Neuronal stem cell (in vitro differentiated cells): Measurements from ENCODE around the gene EVI5L.

ENCODE experiments used
- DNase-seq: peaks from one replicate; pipeline ENCODE4 v3.0.0-alpha.2; 2013; ENCODE audit warnings: low spot score
- H2AFZ ChIP-seq: one replicate; pipeline ENCODE4 v1.6.1; 2013; ENCODE audit warnings: mild to moderate bottlenecking, low read length, inconsistent platforms
- H2AK5ac ChIP-seq: 2 replicates; pipeline ENCODE4 v1.6.1; 2013; ENCODE audit warnings: low read depth, mild to moderate bottlenecking, inconsistent platforms, low read length, moderate library complexity, mixed read lengths
- H2BK120ac ChIP-seq: 2 replicates; pipeline ENCODE4 v1.6.1; 2013; ENCODE audit warnings: low read depth, mild to moderate bottlenecking, inconsistent platforms, low read length, moderate library complexity, mixed read lengths
- H2BK12ac ChIP-seq: one replicate; pipeline ENCODE4 v1.6.1; 2013; ENCODE audit warnings: low read length, inconsistent platforms
- H2BK15ac ChIP-seq: 2 replicates; pipeline ENCODE4 v1.6.1; 2013; ENCODE audit warnings: mild to moderate bottlenecking, low read length, inconsistent platforms, mixed read lengths
- H2BK5ac ChIP-seq: one replicate; pipeline ENCODE4 v1.6.1; 2013; ENCODE audit warnings: inconsistent platforms, mild to moderate bottlenecking, low read length, moderate library complexity
- H3K14ac ChIP-seq: one replicate; pipeline ENCODE4 v1.6.1; 2013; ENCODE audit warnings: low read length, inconsistent platforms
- H3K18ac ChIP-seq: 2 replicates; pipeline ENCODE4 v1.6.1; 2013; ENCODE audit warnings: low read length, inconsistent platforms
- H3K23ac ChIP-seq: 2 replicates; pipeline ENCODE4 v1.6.1; 2013; ENCODE audit warnings: low read depth, mild to moderate bottlenecking, mixed read lengths, low read length, inconsistent platforms; ENCODE audit not compliant: poor library complexity
- H3K27ac ChIP-seq: replicated peaks from 3 replicates; pipeline ENCODE4 v1.5.1; 2013; ENCODE audit warnings: low read length, inconsistent platforms
- H3K27me3 ChIP-seq, 3 experiments: 2 replicates each; pipeline ENCODE4 v1.6.1; 2013; ENCODE audit warnings: low read length in 3 of 3, mild to moderate bottlenecking in 2 of 3, inconsistent platforms in 1 of 3, low read depth in 1 of 3, mixed read lengths in 1 of 3, moderate library complexity in 1 of 3; ENCODE audit not compliant: control insufficient read depth in 3 of 3, insufficient read depth in 3 of 3
- H3K36me3 ChIP-seq, 2 donors: replicated peaks in 1 of 2; 2 replicates each; pipeline ENCODE4 v1.6.1; 2013; ENCODE audit warnings: low read length in 2 of 2; ENCODE audit not compliant: control insufficient read depth in 2 of 2, insufficient read depth in 2 of 2
- H3K4ac ChIP-seq: 2 replicates; pipeline ENCODE4 v1.6.1; 2013; ENCODE audit warnings: inconsistent platforms, mild to moderate bottlenecking, low read length, moderate library complexity
- H3K4me1 ChIP-seq, 2 donors: 1 replicate in 1 of 2; 2 replicates in 1 of 2; pipeline ENCODE4 v1.6.1; 2013; ENCODE audit warnings: low read length in 2 of 2, low read depth in 1 of 2; ENCODE audit not compliant: control insufficient read depth in 2 of 2, insufficient read depth in 1 of 2
- H3K4me2 ChIP-seq: one replicate; pipeline ENCODE4 v1.6.1; 2013; ENCODE audit warnings: mild to moderate bottlenecking, low read length, inconsistent platforms; ENCODE audit not compliant: insufficient read depth, poor library complexity, severe bottlenecking
- H3K4me3 ChIP-seq, 2 donors: 2 replicates each; pipeline ENCODE4 v1.5.1; 2013; ENCODE audit warnings: low read length in 2 of 2, mild to moderate bottlenecking in 2 of 2, inconsistent platforms in 1 of 2, moderate library complexity in 1 of 2
- H3K79me1 ChIP-seq: one replicate; pipeline ENCODE4 v1.6.1; 2013; ENCODE audit warnings: low read depth, mild to moderate bottlenecking, inconsistent platforms, low read length, moderate library complexity
- H3K9ac ChIP-seq: one replicate; pipeline ENCODE4 v1.6.1; 2013; ENCODE audit warnings: mild to moderate bottlenecking, low read depth, low read length, inconsistent platforms; ENCODE audit not compliant: poor library complexity
- H3K9me3 ChIP-seq, 2 donors: replicated peaks in 1 of 2; 2 replicates each; pipeline versions ENCODE3 to v1.6.1; 2013; ENCODE audit warnings: low read length in 2 of 2, mild to moderate bottlenecking in 2 of 2, inconsistent platforms in 1 of 2, low read depth in 1 of 2, mixed read lengths in 1 of 2, moderate library complexity in 1 of 2; ENCODE audit not compliant: control insufficient read depth in 2 of 2, insufficient read depth in 1 of 2
- H4K8ac ChIP-seq: one replicate; pipeline ENCODE4 v1.6.1; 2013; ENCODE audit warnings: low read depth, mild to moderate bottlenecking, inconsistent platforms, low read length, moderate library complexity
- H4K91ac ChIP-seq: one replicate; pipeline ENCODE4 v1.6.1; 2013; ENCODE audit warnings: low read length, low read depth, mild to moderate bottlenecking, inconsistent platforms; ENCODE audit not compliant: poor library complexity
- WGBS, 2 donors: extraction: QIAGEN DNeasy Blood & Tissue Kit; methylation state at CpG; one replicate each; pipeline ENCODE4 v1.1.7; 2013; ENCODE audit warnings: missing lambda C conversion rate in 2 of 2, mixed read lengths in 1 of 2; ENCODE audit not compliant: insufficient read length in 2 of 2, insufficient replicate concordance in 1 of 2; ENCODE audit errors: extremely low coverage in 2 of 2; 5-methylcytosine and 5-hydroxymethylcytosine counted together

EVI5L gene

DNA sequence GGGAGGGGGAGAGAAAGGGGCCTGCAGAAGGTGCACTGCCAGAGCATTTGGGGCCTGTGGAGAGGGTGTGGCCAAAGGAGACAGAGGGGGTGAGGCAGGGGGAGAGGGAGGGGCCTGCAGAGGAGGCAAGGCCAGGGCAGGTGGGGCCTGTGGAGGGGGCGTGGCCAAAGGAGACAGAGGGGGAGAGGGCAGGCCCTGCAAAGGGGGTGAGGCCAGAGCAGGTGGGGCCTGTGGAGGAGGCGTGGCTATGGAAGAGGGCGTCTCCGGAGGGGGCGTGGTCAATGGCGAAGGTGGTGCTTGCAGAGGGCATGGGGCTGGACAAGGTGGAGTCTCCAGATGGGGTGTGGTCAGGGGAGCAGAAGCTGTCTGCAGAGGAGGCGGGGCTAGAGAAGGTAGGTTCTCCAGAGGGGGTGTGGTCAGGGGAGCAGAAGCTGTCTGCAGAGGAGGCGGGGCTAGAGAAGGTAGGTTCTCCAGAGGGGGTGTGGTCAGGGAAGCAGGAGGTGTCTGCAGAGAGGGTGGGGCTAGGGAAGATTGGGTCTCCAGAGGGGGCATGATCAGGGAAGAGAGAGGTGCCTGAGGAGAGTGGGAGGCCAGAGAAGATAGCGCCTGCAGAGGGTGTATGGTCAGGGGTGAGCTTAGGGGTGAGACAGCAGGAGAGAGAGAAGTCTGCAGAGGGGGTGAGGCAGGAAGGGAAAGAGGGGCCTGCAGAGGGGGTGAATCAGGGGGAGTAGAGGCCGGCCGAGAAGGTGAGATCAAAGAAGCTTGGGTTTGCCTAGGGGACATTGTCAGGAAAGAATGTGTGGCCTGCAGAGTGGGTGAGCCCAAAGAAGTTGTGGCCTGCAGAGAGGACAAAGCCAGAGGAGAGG is 40.8 kb downstream of the EVI5L start:
- Histone ChIP-seq H3K4ac (no peak overlapping the region), H3K27me3 (no peaks in the 10 kb centered on the region), H3K4me2 (peak overlapping the region; percentile 56), H2BK120ac (no peak overlapping the region), H3K9me3 (no peaks in the 10 kb centered on the region), H2AFZ (peak overlapping the region; percentile 81), H2BK12ac (no peak overlapping the region), H3K23ac (peak overlapping the region; percentile 48), H3K18ac (peak overlapping the region; percentile 92), H4K8ac (no peak overlapping the region), H4K91ac (no peak overlapping the region), H2BK5ac (peak overlapping the region; percentile 77), H3K9ac (no peak overlapping the region), H3K27ac (peak overlapping the region; percentile 97), H3K79me1 (peaks cover 3% of the 10 kb centered on the region), H3K14ac (no peak overlapping the region), H2AK5ac (peak overlapping the region; percentile 85), H3K4me1 (peaks cover 34 to 37% of the 10 kb centered on the region in 2 donors), H3K4me3 (no peak overlapping the region), H2BK15ac (no peak overlapping the region), H3K36me3 (peaks cover 2 to 24% of the 10 kb centered on the region in 2 donors)
- no CpG with 5 or more reads among the region's 11 CpGs for WGBS, 2 donors
- peak; percentile 85 for DNase-seq

DNA sequence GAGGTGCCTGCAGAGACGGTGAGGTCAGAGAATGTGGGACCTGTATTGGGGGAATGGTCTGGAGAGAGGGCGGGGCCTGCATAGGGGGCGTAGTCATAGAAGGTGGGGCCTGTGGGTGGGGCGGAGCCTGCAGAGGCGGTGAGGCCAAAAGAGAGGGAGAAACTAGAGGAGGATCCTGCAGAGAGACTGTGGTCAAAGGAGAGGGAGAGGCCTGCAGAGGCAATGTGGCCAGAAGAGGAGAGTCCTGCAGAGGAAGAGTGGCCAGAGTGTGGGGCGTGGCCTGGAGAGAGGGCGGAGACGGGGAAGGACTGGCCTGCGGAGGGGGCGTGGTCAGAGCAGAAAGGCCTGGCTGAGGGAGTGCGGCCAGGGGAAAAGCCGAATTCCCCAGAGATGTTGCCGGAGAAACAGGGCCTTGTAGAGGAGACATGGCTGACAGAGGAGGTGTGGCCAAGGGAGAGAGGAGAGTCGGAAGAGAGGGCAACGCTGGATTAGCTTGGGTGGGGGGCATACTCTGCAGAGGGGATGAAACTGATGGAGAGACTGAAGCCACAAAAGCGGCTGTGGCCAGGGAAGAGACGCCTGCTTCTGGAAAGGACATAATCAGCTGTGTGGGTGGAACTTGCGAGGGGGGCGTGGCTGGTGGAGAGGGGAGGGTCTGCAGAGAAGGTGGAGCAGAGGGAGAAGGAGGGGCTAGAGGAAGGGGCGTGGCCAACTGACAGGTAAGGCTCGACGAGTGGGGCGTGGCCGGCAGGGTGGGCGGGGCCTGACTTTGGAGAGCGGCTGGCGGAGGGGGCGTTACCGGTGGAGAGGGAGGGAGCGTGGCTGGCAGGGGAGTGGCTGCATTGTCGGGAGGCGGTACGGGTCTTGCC is 41.7 kb downstream of the EVI5L start:
- no peak overlapping the region for H3K4ac ChIP-seq
- H3K4me3 ChIP-seq = peak overlapping the region; percentile 27 to 45
- H3K27ac ChIP-seq = peak overlapping the region; percentile 97
- H2BK5ac ChIP-seq = peak overlapping the region; percentile 84
- H3K9ac ChIP-seq = no peak overlapping the region
- peak overlapping the region; percentile 85 for H2BK15ac ChIP-seq
- peak overlapping the region; percentile 56 for H3K4me2 ChIP-seq
- peaks cover 3% of the 10 kb centered on the region for H3K79me1 ChIP-seq
- peaks cover 34% of the 10 kb centered on the region in 2 donors for H3K4me1 ChIP-seq
- H3K14ac ChIP-seq = no peak overlapping the region
- H3K23ac ChIP-seq = peak overlapping the region; percentile 91
- H2AK5ac ChIP-seq = peak overlapping the region; percentile 40
- no peak overlapping the region for H2BK120ac ChIP-seq
- no CpG with 5 or more reads among the region's 33 CpGs for WGBS, 2 donors
- H3K36me3 ChIP-seq = peaks cover 2 to 24% of the 10 kb centered on the region in 2 donors
- no peaks in the 10 kb centered on the region for H3K27me3 ChIP-seq
- H3K18ac ChIP-seq = peak overlapping the region; percentile 92
- no peak overlapping the region for H4K91ac ChIP-seq
- no peak overlapping the region for H4K8ac ChIP-seq
- peak overlapping the region; percentile 81 for H2AFZ ChIP-seq
- no peak overlapping the region for H2BK12ac ChIP-seq
- DNase-seq = peak; percentile 97
- no peaks in the 10 kb centered on the region for H3K9me3 ChIP-seq

DNA sequence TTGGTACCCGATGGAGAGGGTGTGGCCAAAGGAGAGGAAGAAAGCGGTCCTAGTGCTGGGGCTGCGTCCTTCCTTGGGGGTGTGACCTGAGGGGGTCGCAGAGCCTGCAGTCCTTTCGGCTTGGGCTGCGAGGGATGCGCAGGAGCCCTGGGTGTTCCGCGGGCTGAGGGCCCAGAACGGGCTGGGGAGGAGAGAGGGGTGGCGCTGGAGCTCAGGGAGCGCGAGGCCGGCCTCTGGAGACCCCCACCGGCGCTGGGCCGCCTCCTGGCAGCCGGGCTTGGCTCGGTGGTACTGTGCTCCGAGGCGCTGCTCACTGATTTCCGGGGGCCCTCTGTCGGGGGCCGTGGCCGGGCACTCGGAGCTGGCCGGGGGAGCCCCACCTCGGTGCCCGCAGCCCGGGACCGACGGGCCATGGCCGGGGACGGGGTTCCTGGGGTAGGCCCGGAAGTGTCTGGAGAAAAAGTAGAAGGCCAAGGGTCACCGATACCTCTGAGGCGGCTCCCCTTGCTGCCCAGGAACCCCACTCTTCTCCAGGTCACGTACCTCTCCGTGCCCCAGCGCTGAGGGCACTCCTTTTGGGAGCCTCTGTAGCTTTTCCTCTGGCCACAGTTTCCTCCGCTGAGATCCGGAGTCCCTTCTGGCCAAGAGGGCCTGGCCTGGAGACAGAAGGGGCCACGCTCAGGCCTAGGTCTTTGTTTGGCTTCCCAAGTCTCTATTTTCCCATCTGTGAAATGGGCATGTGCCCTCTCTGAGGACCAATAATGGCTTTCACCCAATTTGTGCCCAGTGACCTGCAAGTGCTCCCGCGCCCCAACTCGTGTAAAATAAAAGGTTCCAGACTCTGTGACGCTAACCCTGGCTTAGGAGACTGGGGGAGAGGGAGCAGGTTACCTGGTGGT is 42.5 kb downstream of the EVI5L start:
- Histone ChIP-seq H3K23ac (peak overlapping the region; percentile 91), H3K27ac (peak overlapping the region; percentile 78), H2BK120ac (peak overlapping the region; percentile 47), H2AFZ (no peak overlapping the region), H2BK5ac (peak overlapping the region; percentile 84), H4K8ac (no peak overlapping the region), H3K4me2 (peak overlapping the region; percentile 81), H3K4ac (no peak overlapping the region), H4K91ac (no peak overlapping the region), H2AK5ac (peak overlapping the region; percentile 99), H3K4me1 (peaks cover 28 to 34% of the 10 kb centered on the region in 2 donors), H3K18ac (peak overlapping the region; percentile 90), H3K14ac (no peak overlapping the region), H3K4me3 (peak overlapping the region in 1 of 2 donors; percentile 81), H3K79me1 (peaks cover 3% of the 10 kb centered on the region), H3K36me3 (peaks cover under 1 to 20% of the 10 kb centered on the region in 2 donors), H3K9ac (no peak overlapping the region), H2BK15ac (peak overlapping the region; percentile 95), H3K27me3 (no peaks in the 10 kb centered on the region), H3K9me3 (no peaks in the 10 kb centered on the region), H2BK12ac (no peak overlapping the region)
- WGBS, 2 donors = no CpG with 5 or more reads among the region's 47 CpGs
- no peak for DNase-seq
